Activated CD8-positive, alpha-beta T cell treated with anti-CD3 and anti-CD28 coated beads, Interleukin-2, amount 10 ng/mL, durations not matched to agents 7 days and 5 days (primary cell): ENCODE results near the gene UGT1A1. TPM values are rescaled to one million over a fixed set of nuclear protein-coding genes. Genes with fewer than 3 reads are reported as not detected.

Experiments used
- ATAC-seq: fragments of 150-1000 bp; cut with Tn5 transposase; one replicate; pipeline ENCODE4 v1.10.0; 2021; ENCODE audit warnings: moderate library complexity
- CTCF ChIA-PET: fragments of 350-600 bp; sonication (Branson Sonifier 250); formaldehyde crosslinking; loops from one replicate; lab custom pipeline; 2021; ENCODE audit warnings: antibody characterized with exemption; lab: Charles Lee
- POLR2A ChIA-PET: fragments of 350-600 bp; sonication (Branson Sonifier 250); formaldehyde crosslinking; loops from one replicate; lab custom pipeline; 2021; ENCODE audit warnings: antibody characterized with exemption; lab: Charles Lee
- DNase-seq: peaks from one replicate; pipeline ENCODE4 v3.0.0-alpha.2; 2020
- H3K27ac Mint-ChIP-seq: one replicate; pipeline ENCODE4 v1.8.0; 2021; ENCODE audit warnings: mild to moderate bottlenecking, mixed read lengths
- H3K27me3 Mint-ChIP-seq: one replicate; pipeline ENCODE4 v1.8.0; 2021; ENCODE audit warnings: low read depth, mixed read lengths
- H3K36me3 Mint-ChIP-seq: one replicate; pipeline ENCODE4 v1.8.0; 2021; ENCODE audit warnings: low read depth, mixed read lengths
- H3K4me1 Mint-ChIP-seq: one replicate; pipeline ENCODE4 v1.8.0; 2021; ENCODE audit warnings: low read depth, mixed read lengths
- H3K4me3 Mint-ChIP-seq: one replicate; pipeline ENCODE4 v1.8.0; 2021; ENCODE audit warnings: mild to moderate bottlenecking, mixed read lengths
- H3K9me3 Mint-ChIP-seq: one replicate; pipeline ENCODE4 v1.8.0; 2022; ENCODE audit warnings: mixed read lengths; ENCODE audit not compliant: insufficient read depth
- total RNA-seq, 2 experiments: library from RNA; stranded (reverse); gene quantifications; one replicate each; pipeline ENCODE4 v1.2.3, GENCODE V29; 2021

Gene UGT1A1
- total RNA-seq, 2 experiments from 2014 or later, result not detected

GRCh38 chr2:233814056-233814835 is 54.2 kb downstream of the UGT1A1 start:
- ChIA-PET POLR2A (interaction anchor here (0.6 kb wide), 1 partner anchor 755 kb away, joined by 3 read pairs; no protein-coding TSS in a partner anchor), CTCF (interaction anchor here (1.5 kb wide), 1 partner anchor 18 kb away, joined by 3 read pairs; no protein-coding TSS in a partner anchor)
- Mint-ChIP-seq H3K27me3 (peaks cover 6% of the 10 kb centered on the region), H3K4me3 (no peak overlapping the region), H3K27ac (no peak overlapping the region), H3K4me1 (peaks cover 3% of the 10 kb centered on the region), H3K9me3 (no peaks in the 10 kb centered on the region), H3K36me3 (no peaks in the 10 kb centered on the region)
- DNase-seq (no peak), ATAC-seq (no peak)

GRCh38 chr2:233815861-233816260 is 55.8 kb downstream of the UGT1A1 start:
- H3K9me3 Mint-ChIP-seq, result no peaks in the 10 kb centered on the region
- CTCF ChIA-PET, result no interaction called here
- DNase-seq, result no peak
- POLR2A ChIA-PET, result no interaction called here
- ATAC-seq, result no peak
- no peak overlapping the region for H3K27ac Mint-ChIP-seq
- H3K4me1 Mint-ChIP-seq, result peaks cover 3% of the 10 kb centered on the region
- H3K4me3 Mint-ChIP-seq, result no peak overlapping the region
- no peaks in the 10 kb centered on the region for H3K36me3 Mint-ChIP-seq
- H3K27me3 Mint-ChIP-seq, result peaks cover 6% of the 10 kb centered on the region

GRCh38 chr2:233816334-233816733 is 56.3 kb downstream of the UGT1A1 start:
- Mint-ChIP-seq H3K4me1 (peaks cover 3% of the 10 kb centered on the region), H3K27me3 (peaks cover 6% of the 10 kb centered on the region), H3K9me3 (no peaks in the 10 kb centered on the region), H3K36me3 (no peaks in the 10 kb centered on the region), H3K4me3 (no peak overlapping the region), H3K27ac (no peak overlapping the region)
- DNase-seq (no peak), ATAC-seq (no peak)
- ChIA-PET CTCF (no interaction called here), POLR2A (no interaction called here)

GRCh38 chr2:233816771-233817170 is 56.7 kb downstream of the UGT1A1 start:
- peaks cover 3% of the 10 kb centered on the region for H3K4me1 Mint-ChIP-seq
- DNase-seq (no peak), ATAC-seq (no peak)
- H3K27ac Mint-ChIP-seq, result no peak overlapping the region
- no peaks in the 10 kb centered on the region for H3K36me3 Mint-ChIP-seq
- peaks cover 6% of the 10 kb centered on the region for H3K27me3 Mint-ChIP-seq
- no peak overlapping the region for H3K4me3 Mint-ChIP-seq
- CTCF ChIA-PET, result no interaction called here
- H3K9me3 Mint-ChIP-seq, result no peaks in the 10 kb centered on the region
- POLR2A ChIA-PET, result no interaction called here

- CTCF ChIA-PET, result no interaction called here
Observed at GRCh38 chr2:233817361-233817911, 57.4 kb downstream of the UGT1A1 start.

GRCh38 chr2:233817995-233818638 is 58.0 kb downstream of the UGT1A1 start:
- no peak for ATAC-seq
- Mint-ChIP-seq H3K27me3 (peaks cover 2% of the 10 kb centered on the region), H3K27ac (peak overlapping the region; percentile 60), H3K36me3 (no peaks in the 10 kb centered on the region), H3K9me3 (no peaks in the 10 kb centered on the region), H3K4me3 (no peak overlapping the region), H3K4me1 (peaks cover 3% of the 10 kb centered on the region)
- CTCF ChIA-PET, result no interaction called here
- no peak for DNase-seq
- POLR2A ChIA-PET, result no interaction called here

More at GRCh38 chr2:233817361-233817911, 57.4 kb downstream of the UGT1A1 start:
- ATAC-seq (no peak), DNase-seq (no peak)
- no peaks in the 10 kb centered on the region for H3K9me3 Mint-ChIP-seq
- no peak overlapping the region for H3K27ac Mint-ChIP-seq
- H3K27me3 Mint-ChIP-seq, result peaks cover 4% of the 10 kb centered on the region
- H3K36me3 Mint-ChIP-seq, result no peaks in the 10 kb centered on the region
- no peak overlapping the region for H3K4me3 Mint-ChIP-seq
- peaks cover 3% of the 10 kb centered on the region for H3K4me1 Mint-ChIP-seq
- POLR2A ChIA-PET, result no interaction called here

- Mint-ChIP-seq H3K4me3 (no peak overlapping the region), H3K27ac (no peak overlapping the region), H3K9me3 (no peaks in the 10 kb centered on the region), H3K36me3 (no peaks in the 10 kb centered on the region), H3K4me1 (peaks cover 3% of the 10 kb centered on the region), H3K27me3 (peaks cover 2% of the 10 kb centered on the region)
- ATAC-seq, result no peak
- DNase-seq, result no peak
- ChIA-PET CTCF (no interaction called here), POLR2A (no interaction called here)
Observed at GRCh38 chr2:233818639-233819621, 58.9 kb downstream of the UGT1A1 start.

GRCh38 chr2:233819884-233820773 is 60.1 kb downstream of the UGT1A1 start:
- no peak overlapping the region for H3K4me3 Mint-ChIP-seq
- no peak for ATAC-seq
- H3K9me3 Mint-ChIP-seq, result no peaks in the 10 kb centered on the region
- no peaks in the 10 kb centered on the region for H3K36me3 Mint-ChIP-seq
- ChIA-PET POLR2A (interaction anchor here (0.5 kb wide), 1 partner anchor 19 kb away, joined by 3 read pairs; no protein-coding TSS in a partner anchor), CTCF (no interaction called here)
- DNase-seq, result no peak
- peaks cover 3% of the 10 kb centered on the region for H3K4me1 Mint-ChIP-seq
- peaks cover 5% of the 10 kb centered on the region for H3K27me3 Mint-ChIP-seq
- H3K27ac Mint-ChIP-seq, result no peak overlapping the region

- no peak for DNase-seq
- H3K27ac Mint-ChIP-seq, result no peak overlapping the region
- H3K36me3 Mint-ChIP-seq, result no peaks in the 10 kb centered on the region
- POLR2A ChIA-PET, result no interaction called here
- no peak overlapping the region for H3K4me3 Mint-ChIP-seq
- ATAC-seq, result no peak
- CTCF ChIA-PET, result no interaction called here
- H3K4me1 Mint-ChIP-seq, result peaks cover 3% of the 10 kb centered on the region
- H3K9me3 Mint-ChIP-seq, result no peaks in the 10 kb centered on the region
- H3K27me3 Mint-ChIP-seq, result peaks cover 7% of the 10 kb centered on the region
Observed at GRCh38 chr2:233820774-233821105, 60.7 kb downstream of the UGT1A1 start.

GRCh38 chr2:233821196-233821595 is 61.1 kb downstream of the UGT1A1 start:
- ChIA-PET POLR2A (no interaction called here), CTCF (no interaction called here)
- ATAC-seq, result no peak
- DNase-seq, result no peak
- Mint-ChIP-seq H3K9me3 (no peaks in the 10 kb centered on the region), H3K27ac (no peak overlapping the region), H3K4me1 (peaks cover 3% of the 10 kb centered on the region), H3K36me3 (no peaks in the 10 kb centered on the region), H3K4me3 (no peak overlapping the region), H3K27me3 (peaks cover 9% of the 10 kb centered on the region)

GRCh38 chr2:233821709-233822100 is 61.6 kb downstream of the UGT1A1 start:
- no peak for ATAC-seq
- ChIA-PET CTCF (no interaction called here), POLR2A (no interaction called here)
- Mint-ChIP-seq H3K4me3 (no peak overlapping the region), H3K27ac (no peak overlapping the region), H3K4me1 (peaks cover 3% of the 10 kb centered on the region), H3K27me3 (peaks cover 9% of the 10 kb centered on the region), H3K36me3 (no peaks in the 10 kb centered on the region), H3K9me3 (no peaks in the 10 kb centered on the region)
- DNase-seq, result no peak
